H1 (cell line): ENCODE results near the gene ZNF398. TPM values are rescaled to one million over a fixed set of nuclear protein-coding genes. Genes with fewer than 3 reads are reported as not detected.

ENCODE experiments used
- CTCF ChIA-PET: fragments of 300-600 bp; sonication (Branson Sonifier 250); formaldehyde crosslinking; loops from one replicate; lab custom pipeline; 2021; ENCODE audit not compliant: partially characterized antibody; lab: Charles Lee
- POLR2A ChIA-PET: fragments of 300-600 bp; sonication (Branson Sonifier 250); formaldehyde crosslinking; loops from one replicate; lab custom pipeline; 2021; ENCODE audit warnings: inconsistent platforms; ENCODE audit not compliant: partially characterized antibody; lab: Charles Lee
- DNase-seq, 2 experiments: peaks; one replicate each; pipeline versions ENCODE4 v3.0.0 to v3.0.0-alpha.2; 2010 to 2022; ENCODE audit warnings: low spot score in 2 of 2, low read depth in 1 of 2, mixed read lengths in 1 of 2
- FAIRE-seq: peaks from 2 replicates; lab custom pipeline; 2011; peaks lifted over from hg19 to GRCh38; lab: Jason Lieb, UNC
- H2AFZ ChIP-seq: 2 replicates; pipeline ENCODE4 v1.8.1; 2012; ENCODE audit warnings: low read length, inconsistent platforms
- H2AK5ac ChIP-seq: 2 replicates; pipeline ENCODE4 v1.6.1; 2013; ENCODE audit warnings: low read depth, low read length
- H2BK120ac ChIP-seq: replicated peaks from 2 replicates; pipeline ENCODE3; 2013; ENCODE audit warnings: low read depth, low read length, inconsistent platforms
- H2BK12ac ChIP-seq: 2 replicates; pipeline ENCODE4 v1.6.1; 2013; ENCODE audit warnings: low read depth, low read length
- H2BK15ac ChIP-seq: 2 replicates; pipeline ENCODE4 v1.6.1; 2013; ENCODE audit warnings: low read length
- H2BK20ac ChIP-seq: 2 replicates; pipeline ENCODE4 v1.6.1; 2013; ENCODE audit warnings: low read length
- H2BK5ac ChIP-seq: 2 replicates; pipeline ENCODE4 v1.6.1; 2013; ENCODE audit warnings: low read depth, low read length
- H3K14ac ChIP-seq: 2 replicates; pipeline ENCODE4 v1.6.1; 2013; ENCODE audit warnings: inconsistent platforms; ENCODE audit not compliant: insufficient read length
- H3K18ac ChIP-seq: 2 replicates; pipeline ENCODE4 v1.6.1; 2013; ENCODE audit warnings: low read length; ENCODE audit errors: extremely low read depth
- H3K23ac ChIP-seq: 2 replicates; pipeline ENCODE4 v1.6.1; 2013; ENCODE audit warnings: inconsistent platforms; ENCODE audit not compliant: insufficient read length
- H3K23me2 ChIP-seq: 2 replicates; pipeline ENCODE4 v1.6.1; 2013; ENCODE audit warnings: low read depth, low read length
- H3K27ac ChIP-seq: 2 replicates; pipeline ENCODE4 v1.6.1; 2011; ENCODE audit warnings: low read depth, low read length, inconsistent platforms
- H3K27me3 ChIP-seq, 4 experiments: replicated peaks in 1 of 4; 1 replicate in 1 of 4; 2 replicates in 3 of 4; pipeline versions ENCODE4 v1.6.1 to v1.8.1; 2011 to 2013; ENCODE audit warnings: low read length in 3 of 4, mild to moderate bottlenecking in 3 of 4, inconsistent platforms in 2 of 4, mixed read lengths in 2 of 4, moderate library complexity in 1 of 4; ENCODE audit not compliant: control insufficient read depth in 3 of 4, insufficient read depth in 3 of 4; ENCODE audit errors: extremely low read depth in 1 of 4
- H3K36me3 ChIP-seq, 4 experiments: 2 replicates each; pipeline versions ENCODE4 v1.6.1 to v1.8.1; 2011 to 2013; ENCODE audit warnings: mild to moderate bottlenecking in 4 of 4, low read length in 3 of 4, moderate library complexity in 2 of 4, control low read depth in 1 of 4, inconsistent platforms in 1 of 4; ENCODE audit not compliant: insufficient read depth in 4 of 4, control insufficient read depth in 2 of 4
- H3K4ac ChIP-seq: replicated peaks from 2 replicates; pipeline ENCODE3; 2013; ENCODE audit warnings: low read length, low read depth, mixed read lengths, inconsistent platforms; ENCODE audit not compliant: insufficient read length
- H3K4me1 ChIP-seq, 4 experiments: replicated peaks in 1 of 4; 1 replicate in 1 of 4; 2 replicates in 3 of 4; pipeline versions ENCODE4 v1.6.1 to v1.8.1; 2011 to 2013; ENCODE audit warnings: low read length in 3 of 4, inconsistent platforms in 2 of 4, mixed read lengths in 1 of 4; ENCODE audit not compliant: insufficient read depth in 4 of 4, control insufficient read depth in 3 of 4
- H3K4me2 ChIP-seq, 2 experiments: 2 replicates each; pipeline versions ENCODE4 v1.6.1 to v1.8.1; 2011 to 2013; ENCODE audit warnings: low read depth in 2 of 2, low read length in 2 of 2, control low read depth in 1 of 2, inconsistent platforms in 1 of 2, mild to moderate bottlenecking in 1 of 2; ENCODE audit not compliant: insufficient read depth in 1 of 2
- H3K4me3 ChIP-seq, 4 experiments: fragments of 200-600, 300-600 bp in 1 of 4; sonication (generic), shearing (Covaris generic), sonication (Bioruptor Twin) in 1 of 4; 2 replicates each; pipeline versions ENCODE4 v1.5.1 to v1.8.1; 2011 to 2016; ENCODE audit warnings: low read length in 4 of 4, low read depth in 3 of 4, control low read depth in 2 of 4, inconsistent platforms in 2 of 4, mild to moderate bottlenecking in 2 of 4, mixed read lengths in 1 of 4, moderate library complexity in 1 of 4; ENCODE audit not compliant: insufficient read depth in 2 of 4; ENCODE audit errors: extremely low read depth in 1 of 4
- H3K56ac ChIP-seq: replicated peaks from 2 replicates; pipeline ENCODE3; 2013; ENCODE audit warnings: low read depth, mild to moderate bottlenecking, mixed read lengths, low read length, inconsistent platforms; ENCODE audit not compliant: insufficient read length
- H3K79me1 ChIP-seq: 2 replicates; pipeline ENCODE4 v1.6.1; 2013; ENCODE audit warnings: low read depth, low read length, control low read depth
- H3K79me2 ChIP-seq, 2 experiments: 2 replicates each; pipeline versions ENCODE4 v1.6.1 to v1.8.1; 2012 to 2013; ENCODE audit warnings: low read length in 2 of 2, mild to moderate bottlenecking in 2 of 2, inconsistent platforms in 1 of 2; ENCODE audit not compliant: insufficient read depth in 2 of 2, control insufficient read depth in 1 of 2
- H3K9ac ChIP-seq, 4 experiments: replicated peaks in 1 of 4; 1 replicate in 1 of 4; 2 replicates in 3 of 4; pipeline versions ENCODE4 v1.6.1 to v1.8.1; 2011 to 2013; ENCODE audit warnings: low read depth in 3 of 4, low read length in 3 of 4, control low read depth in 2 of 4, mild to moderate bottlenecking in 2 of 4, moderate library complexity in 2 of 4, inconsistent platforms in 1 of 4; ENCODE audit errors: extremely low read depth in 1 of 4
- H3K9me3 ChIP-seq, 2 experiments: 2 replicates each; pipeline versions ENCODE4 v1.6.1 to v1.8.1; 2012 to 2013; ENCODE audit warnings: mild to moderate bottlenecking in 2 of 2, moderate library complexity in 2 of 2, control low read depth in 1 of 2, inconsistent platforms in 1 of 2, low read depth in 1 of 2, low read length in 1 of 2, mixed read lengths in 1 of 2; ENCODE audit not compliant: insufficient read depth in 2 of 2
- H4K20me1 ChIP-seq, 2 experiments: replicated peaks in 1 of 2; 2 replicates each; pipeline versions ENCODE3 to v1.8.1; 2011 to 2013; ENCODE audit warnings: inconsistent platforms in 2 of 2, low read length in 2 of 2, mild to moderate bottlenecking in 1 of 2; ENCODE audit not compliant: insufficient read depth in 2 of 2, control insufficient read depth in 1 of 2
- H4K5ac ChIP-seq: 2 replicates; pipeline ENCODE4 v1.6.1; 2013; ENCODE audit warnings: low read length, low read depth, mixed read lengths, inconsistent platforms; ENCODE audit not compliant: insufficient read length
- H4K8ac ChIP-seq: 2 replicates; pipeline ENCODE4 v1.8.0; 2013; ENCODE audit warnings: mild to moderate bottlenecking, moderate library complexity, low read length, inconsistent platforms; ENCODE audit not compliant: insufficient read depth; ENCODE audit errors: extremely low read depth
- H4K91ac ChIP-seq: replicated peaks from 2 replicates; pipeline ENCODE3; 2013; ENCODE audit warnings: low read length, mixed read lengths, inconsistent platforms; ENCODE audit not compliant: insufficient read length
- CTBP2 ChIP-seq: IDR thresholded peaks from 2 replicates; pipeline ENCODE4 v1.7.0; 2011; ENCODE audit warnings: borderline replicate concordance, mild to moderate bottlenecking, moderate library complexity, mixed read lengths, low read length; ENCODE audit not compliant: insufficient read depth, insufficient read length
- SP2 ChIP-seq: IDR thresholded peaks from 2 replicates; pipeline ENCODE4 v1.6.1; 2012; ENCODE audit warnings: mild to moderate bottlenecking, low read length, inconsistent platforms
- SRF ChIP-seq: IDR thresholded peaks from 2 replicates; pipeline ENCODE4 v1.6.1; 2011; ENCODE audit warnings: mild to moderate bottlenecking, low read depth, low read length, moderate library complexity
- TAF7 ChIP-seq: optimal IDR thresholded peaks from 2 replicates; pipeline ENCODE3; 2011; ENCODE audit warnings: low read depth, mild to moderate bottlenecking, inconsistent platforms, low read length, moderate library complexity, borderline replicate concordance
- WGBS, 2 experiments: shearing (Covaris generic) in 1 of 2; methylation state at CpG; one replicate each; pipeline versions ENCODE4 v1.1.6 to v1.1.7; 2013 to 2015; ENCODE audit warnings: low lambda C conversion rate in 2 of 2, mixed read lengths in 2 of 2, inconsistent platforms in 1 of 2, low coverage in 1 of 2, missing lambda C conversion rate in 1 of 2; ENCODE audit not compliant: insufficient replicate concordance in 2 of 2, insufficient coverage in 1 of 2, insufficient read length in 1 of 2; ENCODE audit errors: extremely low coverage in 1 of 2, missing lambda C conversion rate in 1 of 2; 5-methylcytosine and 5-hydroxymethylcytosine counted together
- polyA plus RNA-seq, 7 experiments: library from polyadenylated mRNA; depleted of rRNA in 3 of 7; stranded (reverse) in 5 of 7; unstranded in 2 of 7; fragments of >200 nt in 5 of 7; fragments of 200-250 nt in 2 of 7; gene quantifications; 1 replicate in 5 of 7; 2 replicates in 1 of 7; 4 replicates in 1 of 7; pipeline versions ENCODE4 v1.2.1 to v1.2.3, GENCODE V29; 2011 to 2013; ENCODE audit warnings: missing spikeins in 2 of 7, mixed read lengths in 2 of 7
- total RNA-seq: library from RNA; stranded (reverse); fragmentation: NEBNext Ultra II Directional; extraction: Animal tissue kit (Norgen Biotek cat#: 25700); gene quantifications from 2 replicates; pipeline ENCODE4 v1.2.1, GENCODE V29; 2021

The ZNF398 gene
- total and polyA plus RNA-seq, 2 of the 8 experiments (the other 6 are each of a cell fraction or from before 2014, with no cell fraction given) = 52.7 to 63.5 TPM

DNA sequence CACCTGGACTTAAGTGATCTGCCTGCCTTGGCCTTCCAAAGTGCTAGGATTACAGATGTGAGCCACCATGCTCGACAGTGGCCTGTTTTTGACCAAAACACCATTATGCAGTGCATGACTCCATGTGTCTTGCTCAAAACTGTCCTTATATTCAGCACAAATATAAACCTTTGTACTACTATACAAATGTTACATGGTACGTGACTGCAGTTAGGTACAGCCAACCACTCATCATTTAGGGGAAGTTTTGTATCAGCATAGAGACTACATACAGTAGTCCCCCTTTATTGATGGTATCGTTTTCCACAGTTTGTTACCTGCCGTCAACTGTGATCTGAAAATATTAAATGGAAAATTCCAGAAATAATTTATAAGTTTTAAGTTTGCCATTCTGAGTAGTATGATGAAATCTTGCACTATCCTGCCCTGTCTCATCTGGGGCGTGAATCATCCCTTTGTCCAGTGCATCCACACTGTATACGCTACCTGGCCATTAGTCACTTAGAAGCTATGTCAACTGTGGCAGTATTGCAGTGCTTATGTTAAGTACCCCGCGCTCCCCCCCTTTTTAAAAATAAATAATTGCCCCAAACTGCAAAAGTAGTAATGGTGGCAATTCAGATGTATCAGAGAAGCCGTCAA lies 24.8 kb downstream of the ZNF398 start:
- Histone ChIP-seq H4K20me1 (peaks cover 4 to 5% of the 10 kb centered on the region in 2 experiments), H3K36me3 (peaks cover 21 to 87% (median 62%) of the 10 kb centered on the region in 4 experiments), H3K4ac (no peak overlapping the region), H4K91ac (no peak overlapping the region), H3K4me1 (no peaks in the 10 kb centered on the region), H2BK5ac (no peak overlapping the region), H3K18ac (no peak overlapping the region), H3K27me3 (no peaks in the 10 kb centered on the region), H2BK20ac (no peak overlapping the region), H3K79me2 (peaks cover 0 to 9% of the 10 kb centered on the region in 2 experiments; a peak in 2 of 4 replicates), H3K23me2 (no peaks in the 10 kb centered on the region), H2BK120ac (no peak overlapping the region), H2BK15ac (no peak overlapping the region), H3K4me3 (no peak overlapping the region), H3K9ac (no peak overlapping the region), H4K8ac (no peak overlapping the region), H2AK5ac (no peak overlapping the region), H4K5ac (no peak overlapping the region), H3K23ac (no peak overlapping the region), H3K27ac (no peak overlapping the region), H3K9me3 (no peaks in the 10 kb centered on the region), H2AFZ (no peak overlapping the region), H3K14ac (no peak overlapping the region), H3K79me1 (no peaks in the 10 kb centered on the region), H3K4me2 (no peak overlapping the region), H2BK12ac (no peak overlapping the region), H3K56ac (no peak overlapping the region)
- no peak for DNase-seq
- 81% methylated on average over 9 of the region's 9 CpGs; no CpG with 5 or more reads in 1 of the 2 experiments for WGBS, 2 experiments
- FAIRE-seq = no peak
- TF ChIP-seq SRF (no peak), TAF7 (no peak), SP2 (no peak), CTBP2 (no peak)
- POLR2A ChIA-PET = interaction anchor here (1.4 kb wide), 1 partner anchor 15 kb away, joined by 5 read pairs; no protein-coding TSS in a partner anchor
- CTCF ChIA-PET = no interaction called here
